CD14-positive monocyte (primary cell): ENCODE results near the gene ABCA12. TPM values are rescaled to one million over a fixed set of nuclear protein-coding genes. Genes with fewer than 3 reads are reported as not detected.

ENCODE experiments used
- DNase-seq, 3 donors: peaks; one replicate each; pipeline ENCODE4 v3.0.0-alpha.2; 2011 to 2022
- H2AFZ ChIP-seq: 2 replicates; pipeline ENCODE4 v1.6.0; 2012; ENCODE audit warnings: mild to moderate bottlenecking, low read depth, low read length, inconsistent platforms; ENCODE audit not compliant: insufficient read depth, poor library complexity, severe bottlenecking
- H3K27ac ChIP-seq, 2 donors: 1 replicate in 1 of 2; 2 replicates in 1 of 2; pipeline ENCODE4 v1.5.1; 2012 to 2013; ENCODE audit warnings: low read length in 2 of 2, control low read depth in 1 of 2, inconsistent platforms in 1 of 2, low read depth in 1 of 2, mild to moderate bottlenecking in 1 of 2
- H3K27me3 ChIP-seq, 2 donors: one replicate each; pipeline versions ENCODE4 v1.6.0 to v1.6.1; 2011 to 2013; ENCODE audit warnings: low read length in 2 of 2; ENCODE audit not compliant: control insufficient read depth in 2 of 2, insufficient read depth in 2 of 2
- H3K36me3 ChIP-seq, 2 donors: replicated peaks in 1 of 2; 1 replicate in 1 of 2; 2 replicates in 1 of 2; pipeline versions ENCODE4 v1.5.1 to v1.6.1; 2012 to 2013; ENCODE audit warnings: low read length in 2 of 2, control low read depth in 1 of 2, inconsistent platforms in 1 of 2, mild to moderate bottlenecking in 1 of 2; ENCODE audit not compliant: insufficient read depth in 2 of 2, control insufficient read depth in 1 of 2
- H3K4me1 ChIP-seq, 2 donors: 1 replicate in 1 of 2; 2 replicates in 1 of 2; pipeline versions ENCODE4 v1.5.1 to v1.6.1; 2012 to 2013; ENCODE audit warnings: low read length in 2 of 2, control low read depth in 1 of 2, inconsistent platforms in 1 of 2, mild to moderate bottlenecking in 1 of 2, moderate library complexity in 1 of 2; ENCODE audit not compliant: insufficient read depth in 2 of 2, control insufficient read depth in 1 of 2
- H3K4me2 ChIP-seq: replicated peaks from 2 replicates; pipeline ENCODE3; 2012; ENCODE audit warnings: low read length, moderate library complexity, mild to moderate bottlenecking; ENCODE audit not compliant: poor library complexity, severe bottlenecking; ENCODE audit errors: extremely low read depth
- H3K4me3 ChIP-seq, 3 experiments: fragments of 200-600 bp in 1 of 3; sonication (generic) in 1 of 3; replicated peaks in 1 of 3; 1 replicate in 2 of 3; 2 replicates in 1 of 3; pipeline ENCODE4 v1.5.1; 2011 to 2013; ENCODE audit warnings: low read length in 3 of 3, mild to moderate bottlenecking in 3 of 3, control low read depth in 2 of 3, low read depth in 2 of 3, inconsistent platforms in 1 of 3, moderate library complexity in 1 of 3
- H3K79me2 ChIP-seq: 2 replicates; pipeline ENCODE4 v1.6.0; 2012; ENCODE audit warnings: mild to moderate bottlenecking, control low read depth, inconsistent platforms, low read length, moderate library complexity; ENCODE audit not compliant: insufficient read depth
- H3K9ac ChIP-seq: 2 replicates; pipeline ENCODE4 v1.6.0; 2017; ENCODE audit warnings: low read length, mild to moderate bottlenecking; ENCODE audit not compliant: insufficient read depth, poor library complexity, severe bottlenecking
- H3K9me3 ChIP-seq, 2 donors: replicated peaks in 1 of 2; 1 replicate in 1 of 2; 2 replicates in 1 of 2; pipeline versions ENCODE4 v1.5.1 to v1.6.1; 2012 to 2013; ENCODE audit warnings: low read length in 2 of 2, control low read depth in 1 of 2; ENCODE audit not compliant: control insufficient read depth in 1 of 2, insufficient read depth in 1 of 2
- H4K20me1 ChIP-seq: 2 replicates; pipeline ENCODE4 v1.6.0; 2012; ENCODE audit warnings: mild to moderate bottlenecking, low read length, control low read depth, moderate library complexity; ENCODE audit not compliant: insufficient read depth
- H3K27ac Mint-ChIP-seq, 7 donors: one replicate each; pipeline ENCODE4 v1.8.0; 2020; ENCODE audit warnings: mild to moderate bottlenecking in 7 of 7, mixed read lengths in 7 of 7, moderate library complexity in 6 of 7, inconsistent platforms in 2 of 7
- H3K27me3 Mint-ChIP-seq, 3 donors: one replicate each; pipeline ENCODE4 v1.8.0; 2021 to 2022; ENCODE audit warnings: low read depth in 3 of 3, mild to moderate bottlenecking in 3 of 3, mixed read lengths in 3 of 3, moderate library complexity in 3 of 3, inconsistent platforms in 1 of 3
- H3K36me3 Mint-ChIP-seq, 2 donors: one replicate each; pipeline ENCODE4 v1.8.0; 2020; ENCODE audit warnings: mixed read lengths in 2 of 2, inconsistent platforms in 1 of 2, mild to moderate bottlenecking in 1 of 2
- H3K4me1 Mint-ChIP-seq: one replicate; pipeline ENCODE4 v1.8.0; 2020; ENCODE audit warnings: mild to moderate bottlenecking, mixed read lengths
- H3K4me3 Mint-ChIP-seq, 2 donors: one replicate each; pipeline ENCODE4 v1.8.0; 2020; ENCODE audit warnings: mild to moderate bottlenecking in 2 of 2, mixed read lengths in 2 of 2, moderate library complexity in 1 of 2
- H3K9me3 Mint-ChIP-seq, 7 donors: one replicate each; pipeline ENCODE4 v1.8.0; 2020 to 2022; ENCODE audit warnings: mixed read lengths in 7 of 7, mild to moderate bottlenecking in 6 of 7, moderate library complexity in 6 of 7, inconsistent platforms in 2 of 7
- CTCF ChIP-seq: fragments of 200-600 bp; IDR thresholded peaks from one replicate; pipeline ENCODE4 v1.8.0; 2022; ENCODE audit warnings: antibody characterized with exemption, mild to moderate bottlenecking
- WGBS: methylation state at CpG from one replicate; pipeline ENCODE4 v1.1.5; 2013; ENCODE audit warnings: missing lambda C conversion rate; ENCODE audit not compliant: insufficient coverage; 5-methylcytosine and 5-hydroxymethylcytosine counted together
- intact Hi-C, 2 donors: fragments of 100-400 bp; cut with micrococcal nuclease; formaldehyde crosslinking; loops; one replicate each; pipeline versions ENCODE4 v1.15.0 to v1.15.1; 2023
- polyA plus RNA-seq, 3 donors: library from polyadenylated mRNA; depleted of rRNA in 1 of 3; unstranded in 2 of 3; stranded (reverse) in 1 of 3; fragments of 300-500 nt in 2 of 3; fragments of >200 nt in 1 of 3; fragmentation: Illumina TruSeq in 2 of 3; gene quantifications; 1 replicate in 2 of 3; 2 replicates in 1 of 3; pipeline ENCODE4 v1.2.3, GENCODE V29; 2012 to 2021

The ABCA12 gene
- polyA plus RNA-seq, 3 donors, result not detected

GRCh38 chr2:215028231-215028630, 110.2 kb downstream of the ABCA12 start:
- Mint-ChIP-seq H3K4me3 (no peak overlapping the region), H3K27ac (no peak overlapping the region), H3K9me3 (peaks cover 0 to 9% (median 3%) of the 10 kb centered on the region in 7 donors), H3K36me3 (no peaks in the 10 kb centered on the region), H3K27me3 (peaks cover 0 to 2% (median 0%) of the 10 kb centered on the region in 3 donors), H3K4me1 (no peaks in the 10 kb centered on the region)
- H3K4me1 ChIP-seq, result no peaks in the 10 kb centered on the region
- DNase-seq, result no peak
- H3K9ac ChIP-seq, result no peak overlapping the region
- no peak overlapping the region for H3K4me3 ChIP-seq
- no peaks in the 10 kb centered on the region for H3K36me3 ChIP-seq
- H4K20me1 ChIP-seq, result no peaks in the 10 kb centered on the region
- H3K9me3 ChIP-seq, result no peaks in the 10 kb centered on the region
- TF ChIP-seq CTCF, result no peak
- H3K4me2 ChIP-seq, result no peak overlapping the region
- WGBS, result no CpG with 5 or more reads among the region's 1 CpG
- no peak overlapping the region for H3K27ac ChIP-seq
- no peak overlapping the region for H2AFZ ChIP-seq
- H3K27me3 ChIP-seq, result no peaks in the 10 kb centered on the region
- intact Hi-C loops, result no loop called here
- no peaks in the 10 kb centered on the region for H3K79me2 ChIP-seq

GRCh38 chr2:215027779-215028178, 110.6 kb downstream of the ABCA12 start:
- Histone ChIP-seq H3K27ac (no peak overlapping the region), H3K79me2 (no peaks in the 10 kb centered on the region), H3K4me2 (no peak overlapping the region), H4K20me1 (no peaks in the 10 kb centered on the region), H3K9ac (no peak overlapping the region), H3K9me3 (no peaks in the 10 kb centered on the region), H2AFZ (no peak overlapping the region), H3K27me3 (no peaks in the 10 kb centered on the region), H3K4me3 (no peak overlapping the region), H3K4me1 (no peaks in the 10 kb centered on the region), H3K36me3 (no peaks in the 10 kb centered on the region)
- TF ChIP-seq CTCF, result no peak
- Mint-ChIP-seq H3K36me3 (no peaks in the 10 kb centered on the region), H3K4me3 (no peak overlapping the region), H3K4me1 (no peaks in the 10 kb centered on the region), H3K27ac (no peak overlapping the region), H3K27me3 (peaks cover 0 to 2% (median 0%) of the 10 kb centered on the region in 3 donors), H3K9me3 (peaks cover 0 to 9% (median 3%) of the 10 kb centered on the region in 7 donors)
- no CpG with 5 or more reads among the region's 2 CpGs for WGBS
- no peak for DNase-seq
- intact Hi-C loops, result no loop called here
